HEK293T (cell line): Measurements from ENCODE around the gene BEST4.

Experiments
- BHLHE40 ChIP-seq: fragments of 450-650 bp; IDR thresholded peaks from 2 replicates; pipeline ENCODE4 v1.6.1; 2016; ENCODE audit warnings: mild to moderate bottlenecking, moderate library complexity, borderline replicate concordance
- ELF4 ChIP-seq: fragments of 450-650 bp; IDR thresholded peaks from 2 replicates; pipeline ENCODE4 v1.6.1; 2017; ENCODE audit warnings: antibody characterized with exemption
- FOXA1 ChIP-seq: fragments of 450-650 bp; IDR thresholded peaks from 2 replicates; pipeline ENCODE4 v1.6.1; 2016; ENCODE audit warnings: mild to moderate bottlenecking
- FOXK2 ChIP-seq: fragments of 450-650 bp; IDR thresholded peaks from 2 replicates; pipeline ENCODE4 v1.6.1; 2016; ENCODE audit warnings: mild to moderate bottlenecking
- FOXM1 ChIP-seq: fragments of 450-650 bp; IDR thresholded peaks from 2 replicates; pipeline ENCODE4 v1.6.1; 2017; ENCODE audit warnings: mild to moderate bottlenecking, borderline replicate concordance
- L3MBTL2 ChIP-seq: fragments of 450-650 bp; conservative IDR thresholded peaks from 2 replicates; pipeline ENCODE4 v1.6.1; 2016; ENCODE audit warnings: mild to moderate bottlenecking
- NFRKB ChIP-seq: fragments of 450-650 bp; IDR thresholded peaks from 2 replicates; pipeline ENCODE4 v1.6.1; 2016; ENCODE audit warnings: mild to moderate bottlenecking, moderate library complexity
- SP1 ChIP-seq: fragments of 450-650 bp; IDR thresholded peaks from 2 replicates; pipeline ENCODE4 v1.6.1; 2017
- SUZ12 ChIP-seq: fragments of 450-650 bp; IDR thresholded peaks from 2 replicates; pipeline ENCODE4 v1.6.1; 2016; ENCODE audit warnings: mild to moderate bottlenecking
- TARDBP ChIP-seq: fragments of 450-650 bp; IDR thresholded peaks from 2 replicates; pipeline ENCODE4 v1.6.1; 2016
- TF ChIP-seq, protein P1 (sequence below): fragments of 450-650 bp; IDR thresholded peaks from 2 replicates; pipeline ENCODE4 v1.6.1; 2016

DNA sequence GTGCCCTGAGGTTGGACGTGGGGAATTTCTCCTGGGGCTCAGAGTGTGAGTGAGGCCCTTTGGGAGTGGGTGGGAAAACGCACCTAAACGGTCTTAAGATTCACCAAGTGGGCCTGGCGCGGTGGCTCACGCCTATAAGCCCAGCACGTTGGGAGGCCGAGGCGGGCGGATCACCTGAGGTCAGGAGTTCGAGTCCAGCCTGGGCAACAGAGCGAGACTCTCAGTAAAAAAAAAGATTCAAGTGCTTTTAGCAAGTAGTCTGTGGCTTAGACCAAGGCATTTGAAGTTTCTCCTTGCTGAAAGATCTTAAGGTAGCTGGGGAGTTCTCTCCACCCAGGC is 11.3 kb downstream of the BEST4 start:
- TF ChIP-seq BHLHE40 = no peak
- TF ChIP-seq L3MBTL2 = no peak
- TF ChIP-seq ELF4 = no peak
- TF ChIP-seq FOXA1 = no peak
- TF ChIP-seq SUZ12 = no peak
- no peak for TF ChIP-seq SP1
- TF ChIP-seq NFRKB = no peak
- no peak for TF ChIP-seq FOXM1
- no peak for TF ChIP-seq FOXK2
- TF ChIP-seq, protein P1, sequence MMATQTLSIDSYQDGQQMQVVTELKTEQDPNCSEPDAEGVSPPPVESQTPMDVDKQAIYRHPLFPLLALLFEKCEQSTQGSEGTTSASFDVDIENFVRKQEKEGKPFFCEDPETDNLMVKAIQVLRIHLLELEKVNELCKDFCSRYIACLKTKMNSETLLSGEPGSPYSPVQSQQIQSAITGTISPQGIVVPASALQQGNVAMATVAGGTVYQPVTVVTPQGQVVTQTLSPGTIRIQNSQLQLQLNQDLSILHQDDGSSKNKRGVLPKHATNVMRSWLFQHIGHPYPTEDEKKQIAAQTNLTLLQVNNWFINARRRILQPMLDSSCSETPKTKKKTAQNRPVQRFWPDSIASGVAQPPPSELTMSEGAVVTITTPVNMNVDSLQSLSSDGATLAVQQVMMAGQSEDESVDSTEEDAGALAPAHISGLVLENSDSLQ = no peak
- TF ChIP-seq TARDBP = no peak
